Brain pericyte (primary cell): Measurements from ENCODE around the gene MOB3B.

Source experiments
- DNase-seq: peaks from one replicate; pipeline ENCODE4 v3.0.0-alpha.2; 2012; ENCODE audit warnings: low read depth, low spot score

The MOB3B gene

DNA sequence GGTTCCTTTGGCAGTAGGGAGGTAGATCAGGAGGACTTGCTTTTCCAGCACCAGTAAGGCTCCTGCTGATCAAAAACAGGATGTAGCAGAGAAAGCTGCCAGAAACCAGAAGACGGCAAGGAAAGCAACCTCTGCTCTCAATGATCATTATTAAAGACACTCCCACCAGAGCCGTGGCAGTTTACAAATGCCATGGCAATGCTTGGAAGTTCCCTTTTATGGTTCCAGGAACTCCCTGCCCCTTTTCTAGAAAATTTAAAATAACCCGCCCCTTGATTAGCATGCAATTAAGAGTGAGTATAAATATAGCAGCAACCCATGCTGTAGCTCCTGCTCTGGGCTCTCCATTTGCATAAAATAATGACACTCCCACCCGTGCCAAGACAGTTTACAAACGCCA is 248.8 kb downstream of the MOB3B start:
- DNase-seq = no peak

DNA sequence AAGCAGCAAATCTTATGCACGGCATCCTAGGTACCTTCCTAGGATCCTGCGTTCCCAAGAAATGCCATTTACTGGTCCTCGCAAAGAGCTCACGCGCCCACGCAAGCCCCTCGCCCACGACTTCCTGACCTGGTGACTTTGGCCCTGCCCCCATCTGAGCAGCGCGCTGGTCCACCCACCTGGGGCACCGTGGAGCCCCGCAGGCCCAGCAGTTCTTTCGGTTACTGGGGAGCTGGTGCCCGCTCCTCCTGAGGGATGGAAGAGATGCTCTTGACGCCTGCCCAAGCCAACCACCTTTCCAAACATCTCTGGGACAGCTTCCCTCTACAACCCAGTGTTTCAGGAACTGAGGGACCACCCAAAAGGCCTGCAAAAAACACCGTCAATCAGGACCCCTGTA is 249.4 kb downstream of the MOB3B start:
- DNase-seq = no peak

DNA sequence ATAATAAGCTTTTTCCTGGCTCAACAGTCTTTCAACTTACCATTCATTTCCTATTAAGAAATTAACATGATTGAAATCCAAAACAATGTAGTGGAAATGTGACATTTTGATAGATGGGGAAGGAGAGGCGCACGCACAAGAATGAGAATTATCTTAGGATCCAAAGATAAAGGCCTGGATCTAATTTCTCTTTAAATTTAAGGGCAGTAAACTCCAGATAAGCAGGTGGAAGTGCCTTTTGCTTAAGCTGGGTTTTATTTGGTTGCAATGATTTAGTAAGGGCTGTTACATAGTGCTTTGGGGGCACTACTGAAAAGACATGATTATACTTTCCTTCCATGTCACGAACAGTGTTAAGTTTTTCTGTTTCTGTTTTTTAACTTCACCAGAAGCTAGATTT is 250.0 kb downstream of the MOB3B start:
- no peak for DNase-seq

DNA sequence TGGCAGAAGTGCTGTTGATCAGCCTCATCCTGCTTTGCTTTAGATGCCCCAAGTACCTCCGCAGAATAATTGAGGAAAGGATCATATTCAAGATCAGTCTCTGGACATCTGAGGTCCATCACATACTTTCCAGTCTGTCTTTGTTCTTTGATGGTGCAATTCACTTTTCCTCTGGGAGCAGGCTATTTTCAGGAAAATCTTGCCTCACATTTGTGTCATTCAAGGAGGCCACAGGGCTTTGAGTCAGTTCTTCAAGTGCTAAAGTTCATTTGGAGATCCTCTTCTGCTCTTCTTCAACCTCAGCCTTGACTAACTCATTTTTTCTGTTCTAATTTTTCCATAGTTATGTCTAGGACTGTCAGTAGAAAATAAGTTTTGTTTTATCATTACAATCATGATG is 251.2 kb downstream of the MOB3B start:
- no peak for DNase-seq

DNA sequence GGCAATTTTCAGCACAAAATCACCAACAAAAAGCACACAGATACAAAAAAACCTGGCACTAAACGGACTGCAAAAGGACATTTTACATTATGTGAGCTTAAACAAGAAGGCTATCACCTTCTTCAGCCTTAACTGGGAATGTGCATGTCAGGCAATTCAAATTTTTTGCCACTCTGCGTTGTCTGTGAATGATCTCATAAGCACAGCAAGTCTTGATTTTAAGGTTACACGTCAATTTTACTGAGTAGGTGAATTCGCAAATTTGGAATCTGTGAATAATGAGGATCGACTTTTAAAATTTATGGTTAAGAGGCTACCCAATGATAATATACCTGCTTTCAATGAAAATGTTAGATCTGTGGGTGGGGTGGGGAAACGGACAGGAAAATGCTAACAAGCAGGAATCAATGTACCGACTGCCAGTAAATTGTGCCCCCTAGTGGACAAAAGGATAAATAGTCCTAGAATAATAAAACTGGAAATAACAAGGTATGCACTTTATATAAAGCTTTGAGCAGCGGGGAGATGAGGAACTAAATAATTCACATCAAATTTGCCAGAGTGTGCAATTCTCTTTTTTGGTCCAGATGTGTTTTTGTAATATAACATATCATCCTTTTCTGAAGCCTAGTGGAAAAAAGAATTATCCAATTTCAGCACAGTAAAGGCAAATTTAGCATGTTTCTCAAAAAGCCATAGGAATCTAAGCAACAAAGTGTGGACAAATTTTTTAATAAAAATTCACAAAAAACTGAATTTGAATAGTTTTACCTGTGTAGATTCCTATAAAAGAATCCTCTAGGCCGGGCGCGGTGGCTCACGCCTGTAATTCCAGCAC is 253.2 kb downstream of the MOB3B start:
- peak; percentile 10 for DNase-seq
